CD4-positive, alpha-beta T cell treated with Interleukin-6 at 100 ng/mL for 8 hours (primary cell): Measurements from ENCODE around the gene TBC1D22A.

Experiments
- DNase-seq: peaks from one replicate; pipeline ENCODE4 v3.0.0-alpha.2; 2020; ENCODE audit warnings: mixed read lengths, low spot score

The TBC1D22A gene

GRCh38 chr22:46795845-46796565, 33.6 kb downstream of the TBC1D22A start:
- no peak for DNase-seq

- no peak for DNase-seq
These were observed 34.2 kb downstream of the TBC1D22A start for GRCh38 chr22:46796566-46797195.

GRCh38 chr22:46797355-46797754, 34.9 kb downstream of the TBC1D22A start:
- no peak for DNase-seq

- no peak for DNase-seq
These were observed 35.6 kb downstream of the TBC1D22A start for GRCh38 chr22:46798041-46798365.

GRCh38 chr22:46798366-46799350, 36.2 kb downstream of the TBC1D22A start:
- DNase-seq: peak; percentile 63

- DNase-seq: no peak
These were observed 37.2 kb downstream of the TBC1D22A start for GRCh38 chr22:46799626-46800025.

GRCh38 chr22:46800102-46800857, 37.8 kb downstream of the TBC1D22A start:
- DNase-seq: no peak

GRCh38 chr22:46801331-46801811, 38.9 kb downstream of the TBC1D22A start:
- DNase-seq: no peak

- DNase-seq: no peak
These were observed 39.6 kb downstream of the TBC1D22A start for GRCh38 chr22:46801826-46802607.

GRCh38 chr22:46802608-46803027, 40.2 kb downstream of the TBC1D22A start:
- DNase-seq: no peak

GRCh38 chr22:46803031-46803880, 40.8 kb downstream of the TBC1D22A start:
- DNase-seq: peak; percentile 69

GRCh38 chr22:46803936-46804335, 41.5 kb downstream of the TBC1D22A start:
- no peak for DNase-seq

GRCh38 chr22:46806794-46807193, 44.3 kb downstream of the TBC1D22A start:
- DNase-seq: no peak

- DNase-seq: no peak
These were observed 45.0 kb downstream of the TBC1D22A start for GRCh38 chr22:46807458-46807857.

GRCh38 chr22:46809153-46809885, 46.9 kb downstream of the TBC1D22A start:
- no peak for DNase-seq

- DNase-seq: no peak
These were observed 48.7 kb downstream of the TBC1D22A start for GRCh38 chr22:46810856-46811786.

- no peak for DNase-seq
These were observed 49.7 kb downstream of the TBC1D22A start for GRCh38 chr22:46812034-46812605.

- DNase-seq: no peak
These were observed 50.3 kb downstream of the TBC1D22A start for GRCh38 chr22:46812788-46813187.
